SK-N-SH treated with all-trans-retinoic acid at 6 μM for 48 hours (cell line): ENCODE measurements around the gene IGFBP2.

Experiments used
- ATAC-seq: fragments of 200-7000 bp; cut with Tn5 transposase; 3 replicates; pipeline ENCODE4 v1.9.1; 2020; ENCODE audit warnings: mild to moderate bottlenecking, moderate library complexity
- ARNTL ChIP-seq: fragments of 450-650 bp; formaldehyde crosslinking; IDR thresholded peaks from 2 replicates; pipeline ENCODE4 v1.5.0; 2020; ENCODE audit warnings: low read depth, mild to moderate bottlenecking, moderate library complexity, borderline replicate concordance
- BACH2 ChIP-seq: fragments of 250-450 bp; sonication (Bioruptor Pico); IDR thresholded peaks from 2 replicates; pipeline ENCODE4 v1.9.0; 2021; ENCODE audit warnings: mild to moderate bottlenecking, borderline replicate concordance
- CREB5 ChIP-seq: fragments of 250-450 bp; sonication (Bioruptor Pico); IDR thresholded peaks from 2 replicates; pipeline ENCODE4 v1.5.1; 2020; ENCODE audit warnings: low read depth, mild to moderate bottlenecking, moderate library complexity
- CSRNP3 ChIP-seq: fragments of 250-450 bp; sonication (Bioruptor Pico); IDR thresholded peaks from 2 replicates; pipeline ENCODE4 v1.5.1; 2021; ENCODE audit warnings: mild to moderate bottlenecking, moderate library complexity
- ESRRG ChIP-seq: fragments of 250-450 bp; sonication (Bioruptor Pico); IDR thresholded peaks from 2 replicates; pipeline ENCODE4 v1.6.1; 2021; ENCODE audit warnings: mild to moderate bottlenecking
- GLIS3 ChIP-seq: fragments of 250-450 bp; sonication (Bioruptor Pico); IDR thresholded peaks from 2 replicates; pipeline ENCODE4 v1.5.0; 2020; ENCODE audit warnings: mild to moderate bottlenecking, moderate library complexity
- ISL1 ChIP-seq: fragments of 250-450 bp; sonication (Bioruptor Pico); IDR thresholded peaks from 2 replicates; pipeline ENCODE4 v2.1.2; 2022; ENCODE audit warnings: mild to moderate bottlenecking, moderate library complexity
- OSR1 ChIP-seq: fragments of 250-450 bp; sonication (Bioruptor Pico); IDR thresholded peaks from 2 replicates; pipeline ENCODE4 v1.8.0; 2022; ENCODE audit warnings: moderate library complexity, mild to moderate bottlenecking, inconsistent platforms
- PPARA ChIP-seq: fragments of 250-450 bp; sonication (Bioruptor Pico); IDR thresholded peaks from 2 replicates; pipeline ENCODE4 v1.5.0; 2020; ENCODE audit warnings: mild to moderate bottlenecking, borderline replicate concordance
- RARB ChIP-seq: fragments of 250-450 bp; sonication (Bioruptor Pico); IDR thresholded peaks from 2 replicates; pipeline ENCODE4 v1.8.0; 2021; ENCODE audit warnings: mild to moderate bottlenecking, moderate library complexity
- TCF4 ChIP-seq: fragments of 250-450 bp; sonication (Bioruptor Pico); IDR thresholded peaks from 2 replicates; pipeline ENCODE4 v1.8.0; 2021; ENCODE audit warnings: mild to moderate bottlenecking, moderate library complexity, borderline replicate concordance
- TOX ChIP-seq: fragments of 250-450 bp; sonication (Bioruptor Pico); IDR thresholded peaks from 2 replicates; pipeline ENCODE4 v1.8.0; 2021; ENCODE audit warnings: mild to moderate bottlenecking, moderate library complexity, borderline replicate concordance
- TSHZ2 ChIP-seq: fragments of 250-450 bp; sonication (Bioruptor Pico); IDR thresholded peaks from 2 replicates; pipeline ENCODE4 v1.5.0; 2020; ENCODE audit warnings: mild to moderate bottlenecking, moderate library complexity
- ZC3H10 ChIP-seq: fragments of 250-450 bp; sonication (Bioruptor Pico); IDR thresholded peaks from 2 replicates; pipeline ENCODE4 v1.5.1; 2021; ENCODE audit warnings: mild to moderate bottlenecking, moderate library complexity
- ZFP3 ChIP-seq: fragments of 250-450 bp; sonication (Bioruptor Pico); IDR thresholded peaks from 2 replicates; pipeline ENCODE4 v1.5.0; 2020; ENCODE audit warnings: mild to moderate bottlenecking, moderate library complexity
- ZFP30 ChIP-seq: fragments of 450-650 bp; formaldehyde crosslinking; IDR thresholded peaks from 2 replicates; pipeline ENCODE4 v1.5.0; 2022; ENCODE audit warnings: mild to moderate bottlenecking, moderate library complexity
- ZNF565 ChIP-seq: fragments of 450-650 bp; formaldehyde crosslinking; conservative IDR thresholded peaks from 2 replicates; pipeline ENCODE4 v1.5.0; 2020; ENCODE audit warnings: low read depth, mild to moderate bottlenecking, moderate library complexity
- ZNF8 ChIP-seq: fragments of 450-650 bp; formaldehyde crosslinking; IDR thresholded peaks from 2 replicates; pipeline ENCODE4 v1.5.0; 2020; ENCODE audit warnings: mild to moderate bottlenecking, moderate library complexity

IGFBP2 gene

GRCh38 chr2:216670266-216671080 lies 37.3 kb downstream of the IGFBP2 start:
- no peak for TF ChIP-seq ZFP30
- TF ChIP-seq CSRNP3 (CRISPR knock-in tag): no peak
- TF ChIP-seq TOX (CRISPR knock-in tag): no peak
- no peak for TF ChIP-seq ARNTL (CRISPR knock-in tag)
- ATAC-seq: no peak; the same call in 1 of the 3 replicates

- TF ChIP-seq ZNF565 (CRISPR knock-in tag) (no peak), CREB5 (CRISPR knock-in tag) (no peak)
- no peak; the same call in 2 of the 3 replicates for ATAC-seq
Measured at GRCh38 chr2:216671081-216671411, 37.8 kb downstream of the IGFBP2 start.

- ATAC-seq: no peak
Measured at GRCh38 chr2:216671791-216672343, 38.6 kb downstream of the IGFBP2 start.

GRCh38 chr2:216672466-216672865 lies 39.2 kb downstream of the IGFBP2 start:
- TF ChIP-seq OSR1 (CRISPR knock-in tag) (no peak), TSHZ2 (no peak), BACH2 (no peak), ZNF8 (no peak), ARNTL (CRISPR knock-in tag) (no peak), RARB (CRISPR knock-in tag) (no peak), ZFP30 (no peak), ESRRG (CRISPR knock-in tag) (no peak), ZFP3 (CRISPR knock-in tag) (no peak), GLIS3 (CRISPR knock-in tag) (no peak)

More at GRCh38 chr2:216671791-216672343, 38.6 kb downstream of the IGFBP2 start:
- no peak for TF ChIP-seq ZC3H10 (CRISPR knock-in tag)
- TF ChIP-seq ZFP30: no peak
- TF ChIP-seq ZNF8: no peak
- TF ChIP-seq RARB (CRISPR knock-in tag): no peak
- no peak for TF ChIP-seq BACH2
- TF ChIP-seq ARNTL (CRISPR knock-in tag): no peak
- no peak for TF ChIP-seq CREB5 (CRISPR knock-in tag)
- no peak for TF ChIP-seq ZFP3 (CRISPR knock-in tag)
- no peak for TF ChIP-seq TOX (CRISPR knock-in tag)
- no peak for TF ChIP-seq ESRRG (CRISPR knock-in tag)
- TF ChIP-seq TCF4 (CRISPR knock-in tag): no peak

GRCh38 chr2:216673021-216673420 lies 39.8 kb downstream of the IGFBP2 start:
- ATAC-seq: no peak
- TF ChIP-seq ZNF565 (CRISPR knock-in tag) (no peak), ARNTL (CRISPR knock-in tag) (no peak), CREB5 (CRISPR knock-in tag) (no peak), BACH2 (no peak), GLIS3 (CRISPR knock-in tag) (no peak), TCF4 (CRISPR knock-in tag) (no peak), PPARA (CRISPR knock-in tag) (no peak), TSHZ2 (no peak), ISL1 (CRISPR knock-in tag) (no peak), ZFP3 (CRISPR knock-in tag) (no peak), ZC3H10 (CRISPR knock-in tag) (no peak), OSR1 (CRISPR knock-in tag) (no peak), CSRNP3 (CRISPR knock-in tag) (no peak)

More at GRCh38 chr2:216672466-216672865, 39.2 kb downstream of the IGFBP2 start:
- ATAC-seq: no peak
